Stimulated activated CD4-positive, alpha-beta T cell treated with anti-CD3 and anti-CD28 coated beads, TNF-alpha, amount 100 ng/mL, for 1 hour (primary cell): ENCODE measurements around the gene TBKBP1.
"Not testable (repeated sequence)": the region's sequence is repeated elsewhere in the genome, so short reads cannot be mapped to it uniquely, and the experiment has no call there.

Source experiments
- DNase-seq, 3 donors: peaks; one replicate each; pipeline ENCODE4 v3.0.0-alpha.2; 2020; ENCODE audit warnings: low read depth in 3 of 3, low spot score in 1 of 3

The TBKBP1 gene

DNA sequence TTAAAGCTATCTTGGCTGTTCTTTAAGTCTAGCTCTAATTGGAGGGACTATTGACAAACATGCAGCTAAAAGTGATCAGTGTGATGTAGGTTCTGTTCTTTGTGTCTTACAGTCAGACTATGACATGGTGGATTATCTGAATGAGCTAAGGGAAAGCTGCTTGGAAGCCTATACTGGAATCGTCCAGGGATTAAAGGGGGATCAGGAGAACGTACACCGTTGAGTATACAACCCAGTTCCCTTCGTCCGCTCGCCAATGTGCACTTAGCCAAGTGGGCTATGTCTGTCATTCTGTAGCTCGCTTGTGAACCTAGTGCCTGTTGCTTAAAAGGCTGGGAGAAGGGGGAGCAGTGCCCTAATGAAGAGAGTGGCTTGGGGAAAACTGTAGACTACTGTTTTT lies 15.8 kb upstream of the TBKBP1 start:
- DNase-seq: no peak

DNA sequence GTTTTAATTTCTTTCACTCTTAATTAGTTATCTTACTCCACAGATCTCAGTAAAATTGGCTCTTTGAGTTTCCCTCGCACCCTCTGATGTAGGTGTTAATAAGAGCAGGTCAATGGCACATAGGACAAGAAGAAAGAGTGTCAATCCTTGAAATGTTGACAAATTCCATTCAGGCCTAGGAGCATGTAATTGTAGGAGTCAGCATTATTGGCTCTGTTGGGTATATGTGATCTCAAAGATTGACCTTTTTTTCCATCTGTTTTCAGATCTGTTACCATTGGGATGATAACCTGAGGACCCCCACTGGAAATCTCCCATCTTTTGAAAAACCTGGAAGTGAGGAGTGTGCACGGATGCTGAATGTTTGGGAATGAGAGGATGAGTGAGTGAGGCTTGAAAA lies 11.8 kb upstream of the TBKBP1 start:
- no peak for DNase-seq

DNA sequence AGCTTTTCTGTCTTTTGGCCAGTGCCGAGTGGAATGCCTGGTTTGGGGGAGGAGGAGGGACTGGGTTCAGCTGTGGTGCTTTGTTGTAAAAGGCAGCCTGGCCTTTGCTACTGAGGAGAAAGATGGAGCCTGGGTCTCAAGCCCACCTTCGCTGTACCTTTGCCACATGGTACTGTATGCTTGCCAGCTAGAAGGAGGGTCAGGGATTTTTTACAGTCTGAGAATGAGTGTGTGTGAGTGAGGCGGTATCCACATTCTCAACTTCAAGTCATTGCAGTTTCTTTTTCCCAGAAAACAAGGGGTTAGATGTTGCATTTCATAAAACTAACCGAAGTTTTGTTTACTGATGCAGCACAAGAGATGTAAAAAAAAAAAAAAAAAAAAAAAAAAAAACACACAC lies 11.2 kb upstream of the TBKBP1 start:
- DNase-seq: not testable (repeated sequence)

DNA sequence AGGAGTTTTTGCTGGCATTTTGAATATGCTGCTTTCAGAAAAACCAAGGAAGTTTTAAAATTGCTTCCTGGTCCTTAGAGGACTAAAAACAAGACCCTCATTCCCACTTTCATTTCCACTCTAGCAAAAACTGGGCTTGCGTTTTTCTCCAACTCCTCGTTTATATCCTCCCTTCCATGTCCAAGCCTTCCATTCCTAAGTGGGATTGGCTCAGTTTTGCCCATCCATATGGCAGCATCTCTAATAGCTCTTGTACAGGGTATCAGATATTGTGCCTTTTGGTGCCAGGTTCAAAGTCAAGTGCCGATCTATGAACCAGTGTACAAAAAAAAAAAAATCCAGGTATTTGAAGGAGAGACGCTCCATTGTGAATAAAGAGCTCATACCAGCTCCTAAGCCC lies 9.9 kb upstream of the TBKBP1 start:
- no peak for DNase-seq

DNA sequence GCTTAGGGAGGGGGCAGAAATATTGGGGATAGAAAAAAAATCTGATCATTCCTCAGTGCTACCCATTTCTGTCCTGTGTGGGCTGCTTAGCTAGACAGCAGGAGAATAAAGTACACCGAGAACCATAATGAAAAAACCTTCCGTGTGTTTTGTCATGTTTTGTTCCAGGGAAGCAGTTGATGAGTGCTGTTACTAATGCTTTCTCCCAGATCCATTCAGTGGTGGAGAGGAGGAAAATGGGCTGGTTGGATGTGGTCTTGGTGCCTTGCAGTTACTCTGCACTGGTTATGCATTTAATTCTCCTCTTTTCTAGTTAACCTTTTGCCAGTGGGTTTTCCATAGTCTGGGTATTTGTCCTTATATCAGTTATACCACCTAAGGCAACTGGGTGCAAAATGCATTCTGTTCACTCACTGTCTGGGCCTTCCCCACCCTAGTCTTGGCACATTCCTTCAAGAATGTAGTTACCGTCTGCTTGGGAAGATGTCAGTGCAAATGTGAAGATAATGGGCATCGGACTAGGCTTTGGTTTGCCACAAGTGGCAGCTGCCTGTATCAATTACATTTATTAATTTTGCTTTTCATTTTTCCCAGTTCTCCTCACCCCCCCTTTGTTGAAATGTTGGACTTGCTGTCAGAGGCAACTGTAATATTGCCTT lies 9.3 kb upstream of the TBKBP1 start:
- DNase-seq: no peak

DNA sequence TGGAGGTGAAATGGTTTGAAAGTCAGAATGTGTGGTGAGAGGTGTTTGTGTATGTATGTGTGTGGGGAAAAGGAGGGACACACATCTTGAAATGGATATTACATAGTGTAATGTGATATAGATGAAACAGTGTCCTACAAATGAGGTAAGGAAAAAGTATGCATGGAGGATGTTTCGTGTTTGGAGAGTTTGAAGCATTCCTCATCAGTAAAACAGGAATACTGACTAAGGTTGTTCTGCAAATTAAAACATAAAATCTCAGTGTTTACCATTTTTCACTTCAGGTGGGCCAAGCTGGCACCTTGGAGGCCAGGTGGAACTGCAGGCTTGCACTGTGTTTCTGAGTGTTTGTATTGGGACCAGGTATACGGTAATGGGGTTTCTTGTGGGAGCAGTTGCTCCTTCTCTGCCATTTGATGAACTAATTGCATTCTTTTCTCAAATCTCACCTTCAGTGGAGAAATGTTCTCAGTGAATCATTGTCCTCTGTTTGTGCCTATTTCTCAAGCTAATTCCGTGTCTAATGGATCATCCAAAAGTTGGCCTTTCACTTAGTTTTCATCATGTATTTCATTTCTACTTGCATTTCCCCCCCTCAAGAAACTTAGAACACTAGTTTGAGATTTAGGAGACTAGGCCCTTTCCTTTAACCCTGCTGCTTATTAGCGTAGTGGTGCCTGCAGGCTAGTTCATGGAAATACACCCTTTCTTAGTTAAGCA lies 8.2 kb upstream of the TBKBP1 start:
- no peak for DNase-seq

DNA sequence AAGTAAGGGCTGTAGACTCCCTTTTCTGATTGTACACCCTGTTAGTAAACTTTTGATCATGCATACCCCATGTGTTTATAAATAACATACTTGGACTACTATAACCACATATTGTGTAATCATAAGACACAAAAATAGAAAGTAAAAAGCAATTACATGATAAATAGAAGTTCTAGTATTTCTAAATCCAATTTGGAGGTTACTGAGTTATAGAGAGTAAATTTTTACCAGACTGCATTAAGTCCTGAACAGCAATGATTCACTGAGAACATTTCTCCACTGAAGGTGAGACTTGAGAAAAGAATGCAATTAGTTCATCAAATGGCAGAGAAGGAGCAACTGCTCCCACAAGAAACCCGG lies 7.7 kb upstream of the TBKBP1 start:
- no peak for DNase-seq

DNA sequence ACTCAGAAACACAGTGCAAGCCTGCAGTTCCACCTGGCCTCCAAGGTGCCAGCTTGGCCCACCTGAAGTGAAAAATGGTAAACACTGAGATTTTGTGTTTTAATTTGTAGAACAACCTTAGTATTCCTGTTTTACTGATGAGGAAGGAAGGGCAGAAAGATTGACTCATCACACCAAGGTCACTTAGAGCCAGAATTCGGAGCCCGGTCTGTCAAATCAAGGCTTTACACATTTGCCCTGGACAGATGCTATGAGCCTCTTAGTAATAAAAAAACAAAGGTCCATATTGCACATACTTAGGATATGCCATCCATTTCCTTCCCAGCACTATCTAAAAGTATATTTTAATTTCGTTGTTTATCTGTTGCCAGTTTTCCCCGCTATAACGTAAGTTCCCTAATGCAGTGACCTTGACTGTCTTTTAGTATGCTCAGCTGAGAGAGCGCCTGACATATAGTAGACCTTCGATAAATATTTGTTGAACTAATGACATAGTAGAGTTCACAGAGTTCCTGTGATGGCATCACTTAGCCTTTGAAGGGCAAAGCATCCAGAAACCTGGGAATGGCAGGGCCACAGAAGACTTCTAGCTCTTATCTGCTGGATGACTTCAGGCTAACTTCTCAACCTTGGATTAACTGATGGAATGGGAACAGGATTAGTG lies 7.2 kb upstream of the TBKBP1 start:
- no peak for DNase-seq

DNA sequence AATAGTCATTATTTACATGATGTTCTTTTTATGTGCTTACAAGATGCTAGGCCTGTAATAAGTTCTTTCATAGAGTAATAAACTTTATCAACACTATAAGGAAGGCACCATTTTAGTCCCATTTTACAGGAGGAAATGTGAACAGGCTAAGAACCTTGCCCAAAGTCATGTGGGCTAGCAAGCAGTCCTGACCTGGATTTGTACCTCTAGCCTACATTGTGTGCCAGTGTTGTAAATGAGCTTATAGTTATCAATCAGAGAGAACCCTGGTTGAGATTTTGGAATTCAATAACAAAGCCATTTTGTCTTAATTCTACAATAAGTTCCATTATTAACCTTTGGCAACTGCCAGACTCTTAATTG lies 6.7 kb upstream of the TBKBP1 start:
- no peak for DNase-seq

DNA sequence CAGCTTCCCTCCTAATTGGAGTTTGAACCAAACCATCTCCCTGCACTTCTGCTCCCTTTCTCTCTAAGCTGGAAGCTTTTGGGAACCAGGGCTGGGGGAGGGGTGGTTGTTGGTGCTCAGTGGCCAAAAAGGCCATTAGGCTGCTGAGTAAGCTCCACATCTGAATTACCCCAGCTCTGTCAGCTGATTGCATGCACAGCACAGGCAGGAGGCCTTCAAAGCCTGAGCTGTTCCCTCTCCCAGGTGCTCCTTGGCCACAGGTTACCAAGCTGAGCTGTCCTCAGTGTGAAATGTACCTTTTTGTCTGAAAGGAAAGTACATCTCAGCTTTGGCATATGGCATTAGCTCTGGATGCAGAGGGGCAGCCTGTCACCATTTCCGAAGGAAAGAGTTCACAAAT lies 6.2 kb upstream of the TBKBP1 start:
- DNase-seq: no peak

DNA sequence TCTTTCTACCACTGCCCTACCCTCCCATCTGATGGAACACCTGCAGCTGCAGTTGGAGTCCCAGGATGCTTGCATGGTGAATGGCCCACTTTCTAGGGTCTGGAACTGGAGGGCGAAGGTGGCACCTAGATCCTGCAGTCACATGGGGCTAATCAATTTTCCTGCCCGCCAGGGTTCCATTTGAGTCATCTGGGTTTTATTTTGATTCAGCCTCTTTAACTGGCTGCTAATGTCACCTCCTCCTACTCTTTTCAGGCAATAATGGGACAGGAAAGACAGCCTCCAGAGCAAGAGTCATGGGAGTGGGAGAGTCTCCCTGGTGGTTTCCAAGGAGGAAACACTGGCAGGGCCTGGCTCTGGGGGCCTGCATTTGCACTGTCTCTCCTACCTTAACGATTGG lies 3.8 kb upstream of the TBKBP1 start:
- no peak for DNase-seq

DNA sequence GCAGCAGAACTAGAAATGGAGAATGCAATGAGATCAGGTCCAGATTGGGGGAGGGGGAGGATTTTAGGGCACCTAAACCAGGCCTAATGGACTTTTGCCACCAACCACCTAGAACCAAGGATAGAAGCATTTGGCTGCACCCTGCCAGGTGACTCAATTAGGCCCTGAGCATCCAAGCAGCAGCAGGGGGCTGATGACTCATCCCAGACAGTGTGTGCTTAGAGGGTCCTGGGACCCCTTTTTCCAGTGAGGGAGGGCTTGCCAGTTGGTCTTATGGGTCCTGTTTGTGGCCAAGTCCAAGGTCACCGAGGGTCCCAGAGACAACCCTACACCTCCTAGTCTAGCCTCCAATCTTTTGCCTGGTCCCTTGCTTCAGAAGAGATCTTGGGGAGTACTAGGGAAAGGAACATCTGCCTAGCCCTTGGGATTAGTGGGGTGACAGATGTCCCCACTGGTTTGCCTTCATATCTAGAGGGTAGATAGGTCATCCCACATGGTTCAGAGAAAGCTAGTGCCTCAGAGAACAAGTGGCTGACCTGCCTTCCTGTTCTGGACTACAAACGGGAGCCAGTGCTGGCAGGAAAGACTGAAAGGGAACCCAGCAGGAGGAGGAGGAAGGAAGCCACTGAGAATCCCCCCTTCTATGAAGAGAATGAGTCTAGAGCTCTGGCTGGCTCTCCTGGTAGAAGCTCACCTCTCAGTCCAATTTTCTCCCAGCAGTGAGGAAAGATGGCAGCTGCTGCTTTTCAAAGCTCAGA lies 1.6 kb upstream of the TBKBP1 start:
- DNase-seq: no peak

DNA sequence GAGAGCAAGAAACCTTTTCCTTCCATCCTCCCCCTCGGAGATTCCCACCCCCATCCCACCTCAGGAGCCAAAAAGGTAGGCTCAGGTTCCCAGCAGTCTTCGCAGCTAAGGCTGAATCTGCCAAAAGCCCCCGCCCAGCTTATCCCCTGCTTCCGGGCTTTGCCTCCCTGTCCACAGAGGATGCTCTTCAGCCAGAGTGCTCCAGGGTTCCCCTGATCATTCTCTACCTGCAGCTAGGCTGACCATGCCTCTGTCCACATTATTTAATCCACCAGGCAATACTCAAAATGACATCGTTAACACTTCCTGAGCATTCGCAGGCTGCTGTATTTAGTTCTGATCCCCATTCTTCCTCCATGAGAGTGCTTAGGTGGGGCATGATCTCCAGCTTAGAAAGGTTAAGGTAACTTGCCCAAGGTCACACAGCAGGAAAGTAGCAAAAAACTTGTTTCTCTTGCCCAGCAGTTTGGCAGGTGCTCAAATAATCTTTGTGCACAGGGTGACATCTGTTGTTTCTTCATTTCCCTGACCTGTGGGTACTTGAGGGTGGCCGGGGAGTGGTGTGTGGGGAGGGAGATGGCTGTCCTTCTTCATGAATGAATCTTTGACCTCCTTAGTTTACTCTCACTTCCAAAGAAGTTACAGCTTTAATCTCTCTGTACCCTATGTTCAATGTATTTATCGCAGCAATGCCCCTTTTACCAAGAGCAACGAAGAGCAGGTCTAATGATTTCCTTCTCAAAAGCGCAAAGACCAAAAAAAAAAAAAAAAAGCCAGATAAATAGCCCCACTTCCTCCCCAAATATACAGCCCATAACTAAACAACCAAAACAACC lies 848 bp upstream of the TBKBP1 start:
- no peak for DNase-seq

DNA sequence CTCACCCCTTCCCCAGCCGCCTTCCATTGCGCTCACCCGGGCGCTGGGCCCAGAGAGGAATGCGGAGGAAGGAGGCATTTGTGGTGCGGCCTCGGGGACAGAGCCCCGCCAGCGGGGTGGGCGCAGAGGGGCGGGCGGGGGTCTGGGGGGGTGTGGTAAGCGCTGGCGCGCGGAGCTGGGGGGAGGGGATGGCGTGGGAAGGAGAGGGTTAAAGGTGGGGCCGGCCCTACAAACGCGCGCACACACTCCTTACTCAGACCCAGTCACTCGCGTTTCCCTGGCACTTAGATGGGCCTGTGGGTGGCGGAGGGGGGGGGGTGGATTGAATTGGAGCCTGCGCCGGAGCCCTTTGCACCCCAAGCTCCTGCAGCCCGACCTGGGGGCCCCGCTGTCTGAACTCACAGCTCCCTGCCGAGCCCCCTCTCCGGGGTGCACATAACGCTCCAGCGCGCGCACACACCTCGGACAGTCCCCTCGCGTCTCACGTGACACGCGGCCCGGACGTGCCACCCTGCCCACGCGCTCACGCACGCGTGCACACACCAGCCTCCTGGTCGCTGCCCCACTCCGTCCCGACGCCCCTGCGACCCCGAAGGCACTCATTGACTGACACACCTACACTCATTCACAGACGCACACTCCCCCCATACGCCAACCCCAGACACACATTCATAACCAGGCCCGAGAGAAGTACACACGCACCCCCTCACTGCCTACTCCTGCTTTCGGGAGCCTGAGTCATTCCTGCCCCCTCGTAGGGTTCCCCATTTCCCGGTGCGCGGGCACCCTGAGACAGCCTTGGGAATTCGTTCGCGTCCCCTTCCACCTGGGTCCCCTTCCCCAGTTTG lies 844 bp downstream of the TBKBP1 start:
- DNase-seq: peak in 2 of 3 donors; percentile 7 to 52

DNA sequence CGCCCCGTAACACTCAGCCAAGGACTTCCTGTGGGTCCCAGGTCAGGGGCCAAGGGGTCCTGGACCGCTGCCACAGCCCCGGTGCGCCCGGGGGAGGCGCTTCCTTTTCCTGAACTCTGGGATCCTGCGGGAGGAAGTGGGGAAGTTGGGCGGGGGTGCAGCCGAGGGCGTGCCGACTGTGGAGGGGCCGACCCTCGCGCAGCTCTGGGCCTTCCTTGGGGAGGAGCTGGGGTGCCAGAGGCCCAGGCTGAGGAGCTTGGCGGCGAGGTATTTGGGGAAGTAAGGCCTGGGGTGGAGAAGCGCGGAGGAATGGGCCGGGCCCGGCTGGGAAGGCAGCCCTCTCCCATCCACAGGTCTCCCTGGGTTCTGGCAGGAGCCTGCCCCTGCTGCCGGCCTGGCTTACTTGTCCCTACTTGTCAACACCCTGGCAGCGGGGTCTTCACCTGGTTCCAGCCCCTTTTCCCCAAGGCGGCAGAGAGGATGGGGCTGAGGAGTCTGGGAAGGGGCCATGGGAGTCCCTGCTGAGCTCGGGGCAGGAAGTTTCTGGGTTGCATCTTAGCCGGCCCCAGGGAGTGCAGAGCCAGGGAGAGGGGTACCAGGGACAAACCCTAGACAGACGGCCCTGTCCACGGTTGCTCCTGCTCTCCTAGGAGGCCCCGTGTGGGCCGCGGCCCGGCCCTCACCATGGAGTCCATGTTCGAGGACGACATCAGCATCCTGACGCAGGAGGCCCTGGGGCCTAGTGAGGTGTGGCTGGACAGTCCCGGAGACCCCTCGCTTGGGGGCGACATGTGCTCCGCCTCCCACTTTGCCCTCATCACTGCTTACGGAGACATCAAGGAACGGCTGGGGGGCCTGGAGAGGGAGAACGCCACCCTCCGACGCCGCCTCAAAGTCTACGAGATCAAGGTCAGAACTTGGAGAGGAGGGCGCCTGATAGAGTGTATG lies 1.7 kb downstream of the TBKBP1 start:
- DNase-seq: no peak

DNA sequence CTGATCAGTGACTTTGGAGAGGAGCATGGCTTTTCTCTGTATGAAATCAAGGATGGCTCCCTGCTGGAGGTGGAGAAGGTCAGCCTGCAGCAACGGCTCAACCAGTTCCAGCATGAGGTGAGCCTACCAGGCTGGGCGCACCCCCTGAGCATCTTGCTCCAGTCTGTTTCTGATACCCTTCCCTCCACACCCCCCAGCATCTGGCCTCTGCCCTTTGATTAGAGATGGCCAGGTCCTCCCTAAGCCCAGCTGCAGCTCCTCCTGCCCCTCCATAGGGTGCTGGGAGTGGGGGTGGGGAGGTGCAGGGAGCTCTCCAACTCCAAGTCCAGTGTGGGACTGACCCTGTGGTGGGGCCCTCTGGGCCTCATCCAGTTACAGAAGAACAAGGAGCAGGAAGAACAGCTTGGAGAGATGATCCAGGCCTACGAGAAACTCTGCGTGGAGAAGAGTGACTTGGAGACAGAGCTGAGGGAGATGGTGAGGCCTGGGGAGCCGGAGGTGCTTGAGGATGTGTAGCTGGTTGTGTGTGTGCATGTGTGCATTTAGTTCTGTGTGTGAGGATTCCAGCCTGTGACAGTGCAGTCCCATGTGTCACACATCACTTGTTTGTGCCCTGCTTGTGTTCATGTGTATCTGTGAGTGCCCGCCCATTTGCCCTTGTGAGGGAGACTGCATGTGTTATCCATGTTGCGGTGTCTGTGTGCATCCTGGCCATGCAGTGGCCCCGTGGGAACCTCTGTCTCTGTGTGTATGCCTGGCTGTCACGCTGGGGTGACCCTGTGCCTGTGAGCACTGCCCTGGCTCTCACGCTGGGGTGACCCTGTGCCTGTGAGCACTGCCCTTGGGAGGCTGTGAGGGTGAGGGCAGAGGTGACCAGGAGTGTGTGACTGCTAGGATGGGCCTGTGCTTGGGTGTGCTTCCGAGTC lies 3.0 kb downstream of the TBKBP1 start:
- DNase-seq: no peak

DNA sequence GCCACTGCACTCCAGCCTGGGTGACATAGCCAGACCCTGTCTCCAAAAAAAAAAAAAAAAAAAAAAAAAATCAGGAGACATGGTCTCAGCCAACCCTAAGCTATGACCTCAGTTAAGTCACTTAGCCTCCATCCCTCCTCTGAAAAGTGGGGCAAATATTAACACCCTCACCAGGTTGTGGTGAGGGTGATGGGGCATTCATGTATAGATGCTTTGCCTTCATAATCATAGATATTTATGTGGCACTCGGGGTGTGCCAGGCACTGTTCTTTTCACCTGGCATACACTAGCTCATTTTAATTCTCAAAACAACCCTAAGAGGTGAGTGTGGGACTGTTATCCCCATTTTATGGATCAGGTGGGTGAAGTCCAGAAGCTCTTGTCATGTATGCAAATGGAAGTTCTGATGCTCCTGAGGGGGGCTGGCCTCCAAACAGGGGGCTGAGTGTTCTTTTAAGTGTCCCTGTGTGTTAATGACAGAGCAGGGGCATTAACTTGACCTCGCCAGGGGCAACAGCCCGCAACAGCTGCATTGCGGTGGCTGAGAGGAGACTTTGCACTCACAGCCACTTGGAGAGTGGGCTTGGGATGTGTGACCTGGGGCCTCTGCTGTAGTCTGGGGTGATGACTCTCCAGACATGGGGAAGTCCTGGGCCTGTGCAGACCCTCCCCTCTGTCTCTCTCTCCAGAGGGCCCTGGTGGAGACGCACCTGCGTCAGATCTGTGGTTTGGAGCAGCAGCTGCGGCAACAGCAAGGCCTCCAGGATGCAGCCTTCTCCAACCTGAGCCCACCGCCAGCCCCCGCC lies 4.1 kb downstream of the TBKBP1 start:
- DNase-seq: no peak
